ENCODE measurements around the gene SLC16A14.

The SLC16A14 gene

DNA sequence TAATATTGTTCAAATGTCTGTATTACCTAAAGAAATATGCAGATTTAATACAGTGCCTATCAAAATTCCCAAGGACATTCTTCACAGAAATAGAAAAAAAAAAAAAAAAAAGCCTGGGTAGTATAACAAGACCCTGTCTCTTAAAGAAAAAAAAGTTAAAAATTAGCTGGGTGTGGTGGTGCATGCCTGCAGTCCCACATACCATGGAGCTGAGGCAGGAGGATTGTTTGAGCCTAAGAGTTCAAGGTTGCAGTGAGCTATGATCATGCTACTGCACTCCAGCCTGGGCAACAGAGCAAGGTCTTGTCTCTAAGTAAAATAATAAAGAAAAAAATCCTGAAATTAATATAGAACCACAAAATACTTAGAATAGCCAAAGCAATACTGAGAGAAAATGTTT, 51.9 kb downstream of the SLC16A14 start:
- no peak for TF ChIP-seq POLR2AphosphoS5 (IDR thresholded peaks at IDR 0.05; ENCODE audit: low read depth)
- TF ChIP-seq GABPA (IDR thresholded peaks at IDR 0.05; ENCODE audit: low read depth) = no peak
- TF ChIP-seq SPI1 (IDR thresholded peaks at IDR 0.05; ENCODE audit: borderline replicate concordance, low read depth) = no peak
- DNase-seq (ENCODE audit: low read depth in 1 of 2, low spot score in 1 of 2) = no peak
- H3K27ac ChIP-seq (replicated peaks) = no peak overlapping the region
- no peaks in the 10 kb centered on the region for H3K27me3 ChIP-seq (ENCODE audit: insufficient read depth, poor library complexity, severe bottlenecking)
- H3K4me3 ChIP-seq (replicated peaks; ENCODE audit: insufficient read depth, low read length) = no peak overlapping the region

DNA sequence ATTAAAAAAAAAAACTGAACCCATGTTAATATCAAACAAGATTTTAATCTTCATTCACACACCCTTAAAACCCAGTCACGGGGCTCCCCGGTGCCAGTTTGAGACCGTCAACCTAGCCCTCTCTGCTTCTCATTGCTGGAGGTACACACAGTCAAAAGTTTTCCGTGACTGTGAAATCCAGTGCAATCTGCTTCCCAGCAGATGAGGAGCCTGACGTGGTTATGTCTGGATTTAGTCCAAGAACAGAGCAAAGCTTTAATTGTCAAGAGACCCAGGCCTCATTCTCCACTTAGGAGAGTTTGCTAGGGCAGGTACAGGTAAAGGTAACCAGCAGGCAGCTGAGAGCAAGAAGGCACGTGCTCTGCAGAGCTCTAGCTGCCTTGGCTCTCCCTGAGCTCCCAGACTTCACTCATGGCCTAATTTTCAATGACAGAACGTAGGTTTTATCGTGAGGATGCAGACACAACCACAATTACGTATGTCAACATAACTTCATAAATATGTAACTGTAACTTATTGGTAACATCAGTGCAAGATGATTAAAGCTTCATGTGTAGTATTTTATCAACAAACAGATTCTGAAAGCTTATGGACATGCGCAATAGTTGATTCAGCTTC, 56.3 kb downstream of the SLC16A14 start:
- Histone ChIP-seq H3K27me3 (ENCODE audit: insufficient read depth, poor library complexity, severe bottlenecking) (no peaks in the 10 kb centered on the region), H3K27ac (replicated peaks) (no peak overlapping the region), H3K4me3 (replicated peaks; ENCODE audit: insufficient read depth, low read length) (no peak overlapping the region)
- TF ChIP-seq GABPA (IDR thresholded peaks at IDR 0.05; ENCODE audit: low read depth) (no peak), SPI1 (IDR thresholded peaks at IDR 0.05; ENCODE audit: borderline replicate concordance, low read depth) (no peak), CTCF (IDR thresholded peaks at IDR 0.05; ENCODE audit: insufficient read depth, low read length) (no peak), POLR2AphosphoS5 (IDR thresholded peaks at IDR 0.05; ENCODE audit: low read depth) (no peak)
- TF ChIP-seq, protein P1, sequence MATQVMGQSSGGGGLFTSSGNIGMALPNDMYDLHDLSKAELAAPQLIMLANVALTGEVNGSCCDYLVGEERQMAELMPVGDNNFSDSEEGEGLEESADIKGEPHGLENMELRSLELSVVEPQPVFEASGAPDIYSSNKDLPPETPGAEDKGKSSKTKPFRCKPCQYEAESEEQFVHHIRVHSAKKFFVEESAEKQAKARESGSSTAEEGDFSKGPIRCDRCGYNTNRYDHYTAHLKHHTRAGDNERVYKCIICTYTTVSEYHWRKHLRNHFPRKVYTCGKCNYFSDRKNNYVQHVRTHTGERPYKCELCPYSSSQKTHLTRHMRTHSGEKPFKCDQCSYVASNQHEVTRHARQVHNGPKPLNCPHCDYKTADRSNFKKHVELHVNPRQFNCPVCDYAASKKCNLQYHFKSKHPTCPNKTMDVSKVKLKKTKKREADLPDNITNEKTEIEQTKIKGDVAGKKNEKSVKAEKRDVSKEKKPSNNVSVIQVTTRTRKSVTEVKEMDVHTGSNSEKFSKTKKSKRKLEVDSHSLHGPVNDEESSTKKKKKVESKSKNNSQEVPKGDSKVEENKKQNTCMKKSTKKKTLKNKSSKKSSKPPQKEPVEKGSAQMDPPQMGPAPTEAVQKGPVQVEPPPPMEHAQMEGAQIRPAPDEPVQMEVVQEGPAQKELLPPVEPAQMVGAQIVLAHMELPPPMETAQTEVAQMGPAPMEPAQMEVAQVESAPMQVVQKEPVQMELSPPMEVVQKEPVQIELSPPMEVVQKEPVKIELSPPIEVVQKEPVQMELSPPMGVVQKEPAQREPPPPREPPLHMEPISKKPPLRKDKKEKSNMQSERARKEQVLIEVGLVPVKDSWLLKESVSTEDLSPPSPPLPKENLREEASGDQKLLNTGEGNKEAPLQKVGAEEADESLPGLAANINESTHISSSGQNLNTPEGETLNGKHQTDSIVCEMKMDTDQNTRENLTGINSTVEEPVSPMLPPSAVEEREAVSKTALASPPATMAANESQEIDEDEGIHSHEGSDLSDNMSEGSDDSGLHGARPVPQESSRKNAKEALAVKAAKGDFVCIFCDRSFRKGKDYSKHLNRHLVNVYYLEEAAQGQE (IDR thresholded peaks at IDR 0.05; ENCODE audit: insufficient replicate concordance, low read depth) = no peak
- no peak for DNase-seq (ENCODE audit: low read depth in 1 of 2, low spot score in 1 of 2)

- no peak overlapping the region for H3K27ac ChIP-seq (replicated peaks)
- TF ChIP-seq POLR2AphosphoS5 (IDR thresholded peaks at IDR 0.05; ENCODE audit: low read depth) = no peak
- TF ChIP-seq, protein P1 (IDR thresholded peaks at IDR 0.05; ENCODE audit: insufficient replicate concordance, low read depth) = no peak
- no peak for TF ChIP-seq SPI1 (IDR thresholded peaks at IDR 0.05; ENCODE audit: borderline replicate concordance, low read depth)
- TF ChIP-seq GABPA (IDR thresholded peaks at IDR 0.05; ENCODE audit: low read depth) = no peak
- no peak for TF ChIP-seq CTCF (IDR thresholded peaks at IDR 0.05; ENCODE audit: insufficient read depth, low read length)
- H3K4me3 ChIP-seq (replicated peaks; ENCODE audit: insufficient read depth, low read length) = no peak overlapping the region
- no peaks in the 10 kb centered on the region for H3K27me3 ChIP-seq (ENCODE audit: insufficient read depth, poor library complexity, severe bottlenecking)
- DNase-seq (ENCODE audit: low read depth in 1 of 2, low spot score in 1 of 2) = no peak
Measured at GRCh38 chr2:230011617-230012016, 57.1 kb downstream of the SLC16A14 start.

- DNase-seq (ENCODE audit: low read depth in 1 of 2, low spot score in 1 of 2) = no peak
- H3K27me3 ChIP-seq (ENCODE audit: insufficient read depth, poor library complexity, severe bottlenecking) = no peaks in the 10 kb centered on the region
- H3K4me3 ChIP-seq (replicated peaks; ENCODE audit: insufficient read depth, low read length) = no peak overlapping the region
- H3K27ac ChIP-seq (replicated peaks) = no peak overlapping the region
- TF ChIP-seq, protein P1 (IDR thresholded peaks at IDR 0.05; ENCODE audit: insufficient replicate concordance, low read depth) = no peak
- TF ChIP-seq GABPA (IDR thresholded peaks at IDR 0.05; ENCODE audit: low read depth) (no peak), CTCF (IDR thresholded peaks at IDR 0.05; ENCODE audit: insufficient read depth, low read length) (no peak), POLR2AphosphoS5 (IDR thresholded peaks at IDR 0.05; ENCODE audit: low read depth) (no peak), SPI1 (IDR thresholded peaks at IDR 0.05; ENCODE audit: borderline replicate concordance, low read depth) (no peak)
Measured at GRCh38 chr2:230010501-230010900, 58.2 kb downstream of the SLC16A14 start.

Measured in HL-60 (cell line).